Activated naive CD4-positive, alpha-beta T cell treated with Interleukin-2 at 50 U/mL for 16 hours (primary cell): ENCODE data around the gene PPM1H.
"Not testable (repeated sequence)": the region's sequence is repeated elsewhere in the genome, so short reads cannot be mapped to it uniquely, and the experiment has no call there.

Source experiments
- DNase-seq: peaks from one replicate; pipeline ENCODE4 v3.0.0-alpha.2; 2020

The PPM1H gene

DNA sequence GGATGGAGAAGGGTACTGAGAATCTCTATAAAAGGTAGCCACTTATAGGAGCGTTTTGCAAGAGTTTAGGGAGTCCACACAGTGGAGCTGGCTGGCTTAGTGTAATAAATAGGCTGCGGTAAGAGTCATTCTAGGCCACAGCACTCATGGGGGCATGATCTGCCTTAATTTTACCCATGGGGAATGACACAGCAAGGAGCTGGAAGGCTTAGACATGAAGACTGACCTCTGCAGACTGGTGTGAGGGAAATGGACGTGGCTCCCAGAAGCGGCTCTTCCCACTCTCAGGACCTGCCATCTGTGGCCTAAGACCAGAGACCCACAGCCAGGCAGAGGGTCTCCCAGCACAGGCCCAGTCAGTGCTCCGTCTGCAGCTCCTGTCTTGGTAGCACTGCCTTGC, 173.3 kb downstream of the PPM1H start:
- no peak for DNase-seq

DNA sequence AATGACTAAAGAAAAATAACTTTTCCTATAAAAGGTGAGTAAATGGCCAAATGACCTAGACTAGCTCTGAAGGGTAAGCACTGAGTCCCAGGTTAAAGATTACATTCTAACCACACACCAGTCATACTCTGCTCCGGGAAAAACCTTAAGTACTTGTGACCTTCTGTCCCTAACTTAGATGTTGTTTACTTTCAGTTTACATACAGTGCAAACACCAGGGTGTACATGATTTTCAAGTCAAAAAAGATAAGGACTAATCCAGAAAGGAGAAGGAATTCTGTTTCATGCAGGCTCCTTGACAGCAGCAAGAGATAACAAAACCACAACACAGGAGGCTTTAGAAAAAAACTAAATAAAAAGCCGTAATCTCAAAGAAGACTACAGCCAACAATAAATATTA, 174.2 kb downstream of the PPM1H start:
- DNase-seq = no peak

DNA sequence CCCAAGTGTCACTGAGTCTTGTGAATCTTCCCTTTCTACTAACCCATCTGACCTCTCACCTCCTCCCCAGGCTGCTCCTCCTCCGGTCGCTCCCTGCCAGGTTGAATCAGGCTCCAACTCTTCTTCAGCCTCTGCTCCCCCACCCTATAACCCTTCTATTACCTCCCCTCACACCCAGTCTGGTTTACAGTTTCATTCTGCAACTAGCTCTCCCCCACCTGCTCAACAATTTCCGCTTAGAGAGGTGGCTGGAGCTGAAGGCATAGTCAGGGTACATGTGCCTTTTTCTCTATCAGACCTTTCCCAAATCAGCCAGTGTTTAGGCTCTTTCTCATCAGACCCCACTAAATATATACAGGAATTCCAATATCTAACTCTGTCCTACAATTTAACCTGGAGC, 174.6 kb downstream of the PPM1H start:
- DNase-seq = not testable (repeated sequence)

GRCh38 chr12:62758216-62758615, 176.7 kb downstream of the PPM1H start:
- no peak for DNase-seq

DNA sequence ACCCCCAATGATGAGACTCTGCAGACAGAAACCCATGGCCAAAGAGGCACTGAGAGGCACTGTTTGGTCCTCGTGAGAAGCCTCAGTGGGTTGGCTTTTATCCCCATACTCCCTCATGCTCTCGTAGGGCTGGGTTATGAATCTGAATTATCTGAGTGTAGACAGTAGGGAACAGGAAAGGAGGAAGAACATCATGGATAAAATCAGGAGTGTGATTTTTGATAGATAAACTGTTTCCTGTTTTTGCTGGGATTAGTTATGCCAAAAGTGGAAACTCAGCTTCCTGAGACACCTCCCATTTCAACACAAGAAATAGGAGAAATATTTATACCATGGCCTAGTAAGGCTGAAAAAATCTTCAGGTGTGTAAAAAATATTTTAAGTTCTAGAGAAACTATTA, 177.9 kb downstream of the PPM1H start:
- DNase-seq = no peak

- no peak for DNase-seq
These were observed 180.2 kb downstream of the PPM1H start for GRCh38 chr12:62754706-62755105.

- DNase-seq = no peak
These were observed 183.2 kb downstream of the PPM1H start for GRCh38 chr12:62751810-62752155.

DNA sequence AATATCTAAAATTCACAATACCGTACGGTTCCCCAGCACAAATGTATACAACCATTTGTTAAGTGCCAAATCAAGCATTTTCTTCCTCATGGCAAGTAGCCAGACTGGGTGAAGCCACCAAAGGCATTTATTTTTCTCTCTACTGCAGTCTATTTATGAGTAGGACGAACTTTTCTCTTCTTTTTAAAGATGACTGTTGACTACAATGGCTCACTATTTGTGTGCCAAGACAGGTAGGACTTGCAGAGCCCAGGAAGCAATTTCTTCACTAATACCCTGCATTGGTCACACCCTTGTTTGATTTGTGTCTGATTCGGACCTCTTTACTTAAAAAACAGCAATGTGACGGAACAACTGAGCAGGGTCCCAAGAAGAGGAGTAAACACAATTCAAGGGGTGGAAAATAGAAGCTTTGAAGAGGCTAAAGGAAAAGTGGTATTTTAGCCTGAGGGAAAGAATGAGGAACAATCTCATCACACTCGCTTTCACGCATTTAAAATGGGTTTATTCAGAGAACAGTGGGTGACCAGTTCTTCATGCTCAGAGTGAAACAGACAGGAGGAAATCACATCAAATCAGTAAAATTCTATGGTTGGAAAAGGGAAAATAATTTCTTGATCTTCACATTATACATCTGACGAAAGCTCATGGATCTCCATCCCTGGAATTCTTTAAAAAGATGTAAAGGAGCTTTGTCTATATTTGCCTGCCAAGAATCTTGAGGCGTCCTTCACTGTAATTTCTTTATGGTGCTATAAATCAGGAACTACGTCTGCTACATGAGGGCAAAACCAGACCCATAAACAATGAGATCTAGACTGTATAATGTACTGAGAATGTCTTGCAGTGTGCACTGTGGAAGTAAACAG, 183.8 kb downstream of the PPM1H start:
- DNase-seq = no peak

DNA sequence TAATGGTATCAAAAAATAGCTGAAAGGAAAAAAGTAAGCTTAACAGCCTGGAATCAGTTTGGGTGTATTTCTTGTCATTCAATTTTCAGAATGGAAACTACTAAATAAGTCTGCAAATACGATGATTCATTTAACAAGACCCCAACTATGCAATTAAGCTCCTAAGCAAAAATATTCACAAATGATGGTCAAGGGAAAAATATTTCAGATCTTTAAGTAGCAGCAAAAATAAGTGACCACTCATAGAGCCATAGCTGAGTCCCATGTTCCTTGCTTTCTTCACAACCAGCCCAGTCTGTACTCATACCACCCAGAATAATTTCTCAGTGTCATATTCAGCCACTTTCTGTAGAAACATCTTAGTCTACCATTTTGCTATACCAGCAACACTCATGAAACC, 185.4 kb downstream of the PPM1H start:
- DNase-seq = no peak

DNA sequence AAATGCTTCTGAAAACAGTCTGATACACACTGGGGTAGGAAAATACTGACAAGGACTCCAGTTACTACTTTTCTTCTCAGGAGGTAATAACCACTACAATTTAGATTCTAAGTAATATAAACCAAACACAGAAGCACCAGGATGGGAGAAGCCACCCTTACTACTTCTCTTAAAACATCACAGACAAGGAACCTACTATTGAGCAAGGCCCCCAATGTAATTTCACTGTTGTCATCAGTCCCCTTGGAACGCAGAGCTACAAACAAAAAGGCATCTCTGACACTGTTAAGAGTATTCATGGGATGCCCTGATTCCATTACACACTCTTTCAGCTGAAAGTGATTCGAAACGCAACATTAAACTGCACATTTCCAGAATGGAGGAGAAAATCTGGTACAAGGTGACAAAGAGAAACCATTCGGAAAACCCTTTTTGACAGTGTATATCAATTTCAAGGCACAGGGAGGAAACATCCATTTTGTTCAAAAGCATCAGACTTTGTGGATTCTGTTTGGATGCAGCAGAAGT, 185.9 kb downstream of the PPM1H start:
- DNase-seq = no peak

- no peak for DNase-seq
These were observed 190.4 kb downstream of the PPM1H start for GRCh38 chr12:62744551-62744950.

GRCh38 chr12:62739266-62740015, 195.5 kb downstream of the PPM1H start:
- no peak for DNase-seq

- no peak for DNase-seq
These were observed 196.3 kb downstream of the PPM1H start for GRCh38 chr12:62738616-62739015.

- no peak for DNase-seq
These were observed 196.8 kb downstream of the PPM1H start for GRCh38 chr12:62738105-62738504.

- DNase-seq = no peak
These were observed 197.3 kb downstream of the PPM1H start for GRCh38 chr12:62737615-62738014.

DNA sequence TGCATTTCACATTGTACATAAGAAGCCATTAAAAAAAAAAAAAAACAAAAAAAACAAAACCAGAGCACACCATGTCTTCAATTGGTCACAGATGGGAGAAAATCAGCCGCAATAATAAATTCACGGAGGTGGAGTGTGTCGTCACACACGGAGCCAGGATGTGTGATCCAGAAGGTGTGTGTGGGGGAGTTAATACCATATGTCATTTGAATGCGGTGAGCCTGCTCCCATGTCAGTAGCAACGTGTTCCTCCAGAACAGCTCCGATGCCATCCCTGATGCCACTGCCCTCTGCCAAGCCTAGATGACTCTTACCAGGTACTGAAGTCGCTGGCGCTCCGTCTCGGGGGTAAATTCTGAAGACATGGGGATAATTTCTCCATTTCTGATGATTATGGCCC, 197.8 kb downstream of the PPM1H start:
- no peak for DNase-seq

GRCh38 chr12:62736596-62736995, 198.4 kb downstream of the PPM1H start:
- DNase-seq = no peak

DNA sequence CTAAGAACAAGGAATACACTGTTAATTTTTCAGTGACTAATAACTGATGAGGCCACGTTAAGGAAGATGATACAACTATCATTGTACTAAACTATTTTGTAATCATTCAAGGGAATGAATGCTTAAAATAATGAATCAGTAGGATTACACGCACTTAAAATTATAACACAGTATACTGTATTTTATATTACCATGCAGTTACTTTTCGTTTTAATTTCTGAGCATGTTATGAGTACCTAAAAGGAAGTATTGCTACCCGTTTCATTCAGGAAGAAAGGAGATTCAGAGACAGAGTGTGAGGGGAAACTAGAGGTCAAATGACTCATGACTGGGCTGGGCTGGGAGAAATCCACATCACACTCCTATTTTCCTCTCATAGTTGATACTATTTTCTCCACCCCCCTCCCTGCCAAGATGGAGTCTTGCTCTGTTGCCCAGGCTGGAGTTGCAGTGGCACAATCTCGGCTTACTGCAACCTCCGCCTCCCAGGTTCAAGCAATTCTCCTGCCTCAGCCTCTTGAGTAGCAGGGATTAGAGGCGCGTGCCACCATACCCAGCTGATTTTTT, 202.0 kb downstream of the PPM1H start:
- DNase-seq = no peak

DNA sequence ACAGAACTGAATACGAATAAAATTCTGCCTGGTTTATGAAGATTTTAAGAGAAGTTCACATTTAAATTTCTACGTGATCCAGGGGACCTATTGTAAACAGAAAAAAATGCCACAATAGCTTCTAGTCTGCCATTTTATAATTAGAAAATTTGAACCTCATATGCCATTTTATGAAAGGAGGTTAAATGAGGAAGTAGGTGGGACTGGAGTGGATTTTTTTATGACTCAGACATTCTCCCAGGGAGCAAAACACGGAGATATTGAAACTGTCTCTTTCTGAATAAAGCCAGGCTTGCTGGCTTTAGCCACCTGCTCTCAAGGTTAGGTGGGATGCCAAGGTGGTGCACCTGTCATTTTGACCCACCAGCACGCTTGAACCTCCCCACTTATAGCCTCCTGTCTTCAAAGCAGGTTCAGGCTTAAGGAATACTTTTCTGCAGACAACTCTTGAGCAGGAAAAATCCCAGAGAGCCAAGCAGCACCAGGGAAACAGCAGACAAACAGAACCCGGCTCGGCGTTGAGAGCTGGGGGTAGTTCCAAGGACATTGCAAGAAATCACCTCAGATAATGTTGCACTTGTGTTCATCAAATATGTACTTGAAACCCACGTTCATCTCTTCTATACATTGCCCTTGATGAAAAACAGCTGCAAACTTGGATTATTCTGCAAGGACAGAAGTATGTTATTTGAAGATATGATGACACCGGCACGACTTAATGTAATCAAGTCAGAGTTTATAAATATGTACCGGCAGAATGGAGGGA, 203.7 kb downstream of the PPM1H start:
- no peak for DNase-seq

GRCh38 chr12:62730649-62731048, 204.3 kb downstream of the PPM1H start:
- DNase-seq = no peak

- not testable (repeated sequence) for DNase-seq
These were observed 205.1 kb downstream of the PPM1H start for GRCh38 chr12:62729579-62730544.

DNA sequence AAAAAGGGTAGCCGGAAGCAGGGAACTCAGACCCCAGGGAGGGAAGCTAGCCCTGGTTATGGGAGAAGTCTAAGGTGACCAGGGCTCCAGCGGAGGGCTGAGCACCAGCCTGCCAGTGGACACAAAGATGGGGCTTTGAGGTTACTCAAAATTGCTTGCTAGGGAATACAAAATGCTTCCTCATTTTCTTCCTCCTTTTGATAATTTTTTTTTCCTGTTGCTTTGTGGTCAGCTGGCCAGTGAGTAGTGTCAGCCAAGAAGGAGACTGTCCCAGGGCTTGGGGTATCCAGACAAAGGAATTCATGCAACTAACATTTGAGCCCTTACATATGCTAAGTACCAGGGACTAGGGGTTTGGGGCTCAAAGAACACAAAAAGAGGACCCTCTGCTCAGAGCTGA, 206.2 kb downstream of the PPM1H start:
- no peak for DNase-seq
